H9 (cell line): ENCODE data around the gene HS6ST2. TPM values are rescaled to one million over a fixed set of nuclear protein-coding genes. Genes with fewer than 3 reads are reported as not detected.

Experiments
- DNase-seq: peaks from one replicate; pipeline ENCODE4 v3.0.0-alpha.2; 2017
- H2AFZ ChIP-seq: one replicate; pipeline ENCODE4 v1.6.1; 2013; ENCODE audit warnings: mild to moderate bottlenecking, low read length, control low read depth, moderate library complexity
- H2AK5ac ChIP-seq: 2 replicates; pipeline ENCODE4 v1.6.1; 2013; ENCODE audit warnings: low read length, control low read depth, mixed read lengths; ENCODE audit not compliant: insufficient read length
- H2BK120ac ChIP-seq: one replicate; pipeline ENCODE4 v1.6.1; 2013; ENCODE audit warnings: low read depth, mild to moderate bottlenecking, low read length, control low read depth, inconsistent platforms; ENCODE audit not compliant: poor library complexity, severe bottlenecking
- H2BK12ac ChIP-seq: 2 replicates; pipeline ENCODE4 v1.6.1; 2013; ENCODE audit warnings: low read length, control low read depth, mixed read lengths, low read depth; ENCODE audit not compliant: insufficient read length
- H2BK15ac ChIP-seq: 2 replicates; pipeline ENCODE4 v1.6.1; 2013; ENCODE audit warnings: low read depth, low read length, control low read depth
- H2BK20ac ChIP-seq: one replicate; pipeline ENCODE4 v1.6.1; 2013; ENCODE audit warnings: low read depth, mild to moderate bottlenecking, low read length, control low read depth, inconsistent platforms; ENCODE audit not compliant: poor library complexity, severe bottlenecking
- H2BK5ac ChIP-seq: 2 replicates; pipeline ENCODE4 v1.6.1; 2013; ENCODE audit warnings: low read length, control low read depth, mixed read lengths; ENCODE audit not compliant: insufficient read length
- H3K14ac ChIP-seq: 2 replicates; pipeline ENCODE4 v1.6.1; 2013; ENCODE audit warnings: low read length, control low read depth; ENCODE audit not compliant: insufficient read depth
- H3K18ac ChIP-seq: 2 replicates; pipeline ENCODE4 v1.6.1; 2013; ENCODE audit warnings: low read depth, mild to moderate bottlenecking, mixed read lengths, low read length, control low read depth; ENCODE audit not compliant: insufficient read length
- H3K23ac ChIP-seq: 2 replicates; pipeline ENCODE4 v1.6.1; 2013; ENCODE audit warnings: low read length, control low read depth, mixed read lengths, low read depth; ENCODE audit not compliant: insufficient read length
- H3K23me2 ChIP-seq: 2 replicates; pipeline ENCODE4 v1.6.1; 2013; ENCODE audit warnings: low read depth, mild to moderate bottlenecking, mixed read lengths, low read length, control low read depth; ENCODE audit not compliant: insufficient read length, poor library complexity, severe bottlenecking
- H3K27ac ChIP-seq: 2 replicates; pipeline ENCODE4 v1.5.1; 2013; ENCODE audit warnings: low read length, control low read depth, mixed read lengths, low read depth; ENCODE audit not compliant: insufficient read length
- H3K27me3 ChIP-seq: 2 replicates; pipeline ENCODE4 v1.6.1; 2013; ENCODE audit warnings: low read length, control low read depth, inconsistent platforms; ENCODE audit not compliant: insufficient read depth
- H3K4ac ChIP-seq: 2 replicates; pipeline ENCODE4 v1.6.1; 2013; ENCODE audit warnings: low read depth, mild to moderate bottlenecking, control low read depth, inconsistent platforms, low read length, moderate library complexity
- H3K4me1 ChIP-seq: 2 replicates; pipeline ENCODE4 v1.6.1; 2013; ENCODE audit warnings: low read length, control low read depth, inconsistent platforms; ENCODE audit not compliant: insufficient read depth
- H3K4me2 ChIP-seq: 2 replicates; pipeline ENCODE4 v1.6.1; 2013; ENCODE audit warnings: low read length, control low read depth, mixed read lengths; ENCODE audit not compliant: insufficient read length, insufficient read depth
- H3K56ac ChIP-seq: 2 replicates; pipeline ENCODE4 v1.6.1; 2013; ENCODE audit warnings: low read depth, mild to moderate bottlenecking, mixed read lengths, low read length, control low read depth; ENCODE audit not compliant: insufficient read length
- H3K79me1 ChIP-seq: 2 replicates; pipeline ENCODE4 v1.6.1; 2013; ENCODE audit warnings: low read depth, mild to moderate bottlenecking, moderate library complexity, low read length, control low read depth, inconsistent platforms; ENCODE audit not compliant: insufficient read depth, poor library complexity, severe bottlenecking
- H3K79me2 ChIP-seq: 2 replicates; pipeline ENCODE4 v1.6.1; 2013; ENCODE audit warnings: low read length, control low read depth, inconsistent platforms; ENCODE audit not compliant: insufficient read depth
- H3K9ac ChIP-seq: 2 replicates; pipeline ENCODE4 v1.6.1; 2013; ENCODE audit warnings: low read length, control low read depth, mixed read lengths; ENCODE audit not compliant: insufficient read length; ENCODE audit errors: extremely low read depth
- H3K9me3 ChIP-seq: one replicate; pipeline ENCODE4 v1.6.1; 2013; ENCODE audit warnings: low read depth, low read length, inconsistent platforms; ENCODE audit not compliant: control insufficient read depth
- H3T11ph ChIP-seq: one replicate; pipeline ENCODE4 v1.6.1; 2013; ENCODE audit warnings: mild to moderate bottlenecking, low read length, control low read depth, inconsistent platforms
- H4K20me1 ChIP-seq: one replicate; pipeline ENCODE4 v1.6.1; 2013; ENCODE audit not compliant: control insufficient read depth, insufficient read length, insufficient read depth
- H4K5ac ChIP-seq: 2 replicates; pipeline ENCODE4 v1.6.1; 2013; ENCODE audit warnings: low read depth, mild to moderate bottlenecking, mixed read lengths, low read length, control low read depth; ENCODE audit not compliant: insufficient read length
- H4K8ac ChIP-seq: replicated peaks from 2 replicates; pipeline ENCODE4 v1.6.1; 2013; ENCODE audit warnings: low read length, control low read depth, mixed read lengths, low read depth; ENCODE audit not compliant: insufficient read length
- H4K91ac ChIP-seq: 2 replicates; pipeline ENCODE4 v1.6.1; 2013; ENCODE audit warnings: low read depth, mild to moderate bottlenecking, moderate library complexity, mixed read lengths, low read length, control low read depth; ENCODE audit not compliant: insufficient read length
- H3K27ac Mint-ChIP-seq, 3 experiments: 2 replicates in 2 of 3; 3 replicates in 1 of 3; pipeline ENCODE4 v1.8.0; 2020 to 2021; ENCODE audit warnings: mixed read lengths in 3 of 3, mild to moderate bottlenecking in 1 of 3, moderate library complexity in 1 of 3
- H3K27me3 Mint-ChIP-seq: 2 replicates; pipeline ENCODE4 v1.8.0; 2021; ENCODE audit warnings: low read depth, mild to moderate bottlenecking, moderate library complexity, mixed read lengths
- H3K36me3 Mint-ChIP-seq, 3 experiments: 2 replicates in 2 of 3; 3 replicates in 1 of 3; pipeline ENCODE4 v1.8.0; 2020 to 2021; ENCODE audit warnings: low read depth in 3 of 3, mixed read lengths in 3 of 3; ENCODE audit not compliant: insufficient read depth in 1 of 3
- H3K4me1 Mint-ChIP-seq, 2 experiments: 2 replicates each; pipeline ENCODE4 v1.8.0; 2020; ENCODE audit warnings: mixed read lengths in 2 of 2
- H3K4me3 Mint-ChIP-seq, 2 experiments: 2 replicates in 1 of 2; 3 replicates in 1 of 2; pipeline ENCODE4 v1.8.0; 2020 to 2021; ENCODE audit warnings: mild to moderate bottlenecking in 2 of 2, mixed read lengths in 2 of 2, moderate library complexity in 1 of 2
- H3K9me3 Mint-ChIP-seq, 2 experiments: 2 replicates in 1 of 2; 3 replicates in 1 of 2; pipeline ENCODE4 v1.8.0; 2020; ENCODE audit warnings: mild to moderate bottlenecking in 2 of 2, mixed read lengths in 2 of 2, moderate library complexity in 1 of 2
- total RNA-seq: library from RNA; stranded (reverse); gene quantifications from 2 replicates; pipeline ENCODE4 v1.2.1, GENCODE V29; 2021
- TF ChIP-seq, protein P1 (sequence below): fragments of 200-600 bp; sonication (generic); conservative IDR thresholded peaks from 3 replicates; pipeline ENCODE4 v1.8.0; 2021; ENCODE audit warnings: antibody characterized with exemption, mild to moderate bottlenecking

Gene HS6ST2
- total RNA-seq, 1 experiment from 2014 or later, result 4.8 TPM

DNA sequence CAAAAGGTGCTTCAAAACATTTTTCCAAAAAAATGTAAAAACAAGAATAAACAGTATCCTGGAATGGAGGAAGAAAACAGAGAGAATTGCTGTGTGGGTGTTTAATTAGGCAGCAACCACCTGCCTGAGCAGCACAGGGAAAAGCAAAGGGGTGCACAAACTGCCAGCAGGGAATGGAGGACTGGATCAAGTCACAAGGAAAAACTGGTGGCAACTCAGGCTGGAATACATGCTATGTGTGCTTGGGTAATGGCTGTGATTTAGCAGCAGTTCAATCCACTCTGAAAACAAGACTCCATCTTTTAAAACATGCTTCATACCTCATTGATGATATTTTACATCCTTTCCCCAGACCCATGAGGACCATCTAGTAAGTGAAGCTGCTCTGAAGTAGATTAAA, 179.5 kb downstream of the HS6ST2 start:
- H4K91ac ChIP-seq, result no peak overlapping the region
- H2BK5ac ChIP-seq, result no peak overlapping the region
- H3T11ph ChIP-seq, result no peak overlapping the region
- no peak overlapping the region for H3K14ac ChIP-seq
- H3K79me2 ChIP-seq, result no peaks in the 10 kb centered on the region
- H3K18ac ChIP-seq, result no peak overlapping the region
- H3K27me3 ChIP-seq, result no peaks in the 10 kb centered on the region
- H3K27ac ChIP-seq, result no peak overlapping the region
- H2BK15ac ChIP-seq, result no peak overlapping the region
- no peak overlapping the region for H2BK12ac ChIP-seq
- H3K27ac Mint-ChIP-seq, result no peak overlapping the region
- H4K8ac ChIP-seq, result no peak overlapping the region
- TF ChIP-seq, protein P1, sequence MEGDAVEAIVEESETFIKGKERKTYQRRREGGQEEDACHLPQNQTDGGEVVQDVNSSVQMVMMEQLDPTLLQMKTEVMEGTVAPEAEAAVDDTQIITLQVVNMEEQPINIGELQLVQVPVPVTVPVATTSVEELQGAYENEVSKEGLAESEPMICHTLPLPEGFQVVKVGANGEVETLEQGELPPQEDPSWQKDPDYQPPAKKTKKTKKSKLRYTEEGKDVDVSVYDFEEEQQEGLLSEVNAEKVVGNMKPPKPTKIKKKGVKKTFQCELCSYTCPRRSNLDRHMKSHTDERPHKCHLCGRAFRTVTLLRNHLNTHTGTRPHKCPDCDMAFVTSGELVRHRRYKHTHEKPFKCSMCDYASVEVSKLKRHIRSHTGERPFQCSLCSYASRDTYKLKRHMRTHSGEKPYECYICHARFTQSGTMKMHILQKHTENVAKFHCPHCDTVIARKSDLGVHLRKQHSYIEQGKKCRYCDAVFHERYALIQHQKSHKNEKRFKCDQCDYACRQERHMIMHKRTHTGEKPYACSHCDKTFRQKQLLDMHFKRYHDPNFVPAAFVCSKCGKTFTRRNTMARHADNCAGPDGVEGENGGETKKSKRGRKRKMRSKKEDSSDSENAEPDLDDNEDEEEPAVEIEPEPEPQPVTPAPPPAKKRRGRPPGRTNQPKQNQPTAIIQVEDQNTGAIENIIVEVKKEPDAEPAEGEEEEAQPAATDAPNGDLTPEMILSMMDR, result no peak
- H4K5ac ChIP-seq, result no peak overlapping the region
- no peak for DNase-seq
- peaks cover 8% of the 10 kb centered on the region for H3K4me1 ChIP-seq
- peaks cover 18 to 24% of the 10 kb centered on the region in 2 experiments for H3K4me1 Mint-ChIP-seq
- no peaks in the 10 kb centered on the region for H3K9me3 Mint-ChIP-seq
- no peak overlapping the region for H3K56ac ChIP-seq
- H4K20me1 ChIP-seq, result no peaks in the 10 kb centered on the region
- H3K27me3 Mint-ChIP-seq, result peaks cover 4% of the 10 kb centered on the region
- no peak overlapping the region for H3K4me2 ChIP-seq
- H3K23ac ChIP-seq, result no peak overlapping the region
- no peak overlapping the region for H2BK120ac ChIP-seq
- no peaks in the 10 kb centered on the region; a peak in 1 of 7 replicates for H3K36me3 Mint-ChIP-seq
- H3K23me2 ChIP-seq, result no peaks in the 10 kb centered on the region
- no peaks in the 10 kb centered on the region for H3K9me3 ChIP-seq
- H2BK20ac ChIP-seq, result no peak overlapping the region
- H3K4me3 Mint-ChIP-seq, result no peak overlapping the region
- no peaks in the 10 kb centered on the region for H3K79me1 ChIP-seq
- H2AK5ac ChIP-seq, result no peak overlapping the region
- H3K9ac ChIP-seq, result no peak overlapping the region
- H2AFZ ChIP-seq, result no peak overlapping the region
- no peak overlapping the region for H3K4ac ChIP-seq
